NCI-H1417 treated with DMSO at 0.1 percent for 48 hours (cell line): ENCODE measurements around the gene MED20.

Source experiments
- DNase-seq: peaks from one replicate; lab custom pipeline; 2025; lab: John Stamatoyannopoulos, UW

Gene MED20

DNA sequence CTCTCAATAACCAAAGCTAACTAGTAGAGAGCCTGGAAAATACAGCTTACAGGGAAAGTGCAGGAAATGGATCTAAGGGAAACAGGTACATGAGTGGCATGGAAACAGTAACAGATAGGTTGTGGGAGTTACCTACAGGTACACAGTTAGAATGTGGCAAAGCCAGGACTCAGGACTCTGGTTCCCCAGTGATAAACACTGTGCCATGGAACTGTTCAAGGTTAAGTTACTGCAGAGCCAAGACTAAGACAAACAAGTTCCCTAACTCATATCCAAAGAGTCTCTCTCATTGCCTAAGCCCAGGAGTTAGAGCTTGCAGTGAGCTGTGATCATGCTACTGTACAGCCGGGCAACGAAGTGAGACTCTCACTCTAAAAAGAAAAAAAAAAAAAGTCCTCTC is 6.6 kb downstream of the MED20 start:
- no peak for DNase-seq

DNA sequence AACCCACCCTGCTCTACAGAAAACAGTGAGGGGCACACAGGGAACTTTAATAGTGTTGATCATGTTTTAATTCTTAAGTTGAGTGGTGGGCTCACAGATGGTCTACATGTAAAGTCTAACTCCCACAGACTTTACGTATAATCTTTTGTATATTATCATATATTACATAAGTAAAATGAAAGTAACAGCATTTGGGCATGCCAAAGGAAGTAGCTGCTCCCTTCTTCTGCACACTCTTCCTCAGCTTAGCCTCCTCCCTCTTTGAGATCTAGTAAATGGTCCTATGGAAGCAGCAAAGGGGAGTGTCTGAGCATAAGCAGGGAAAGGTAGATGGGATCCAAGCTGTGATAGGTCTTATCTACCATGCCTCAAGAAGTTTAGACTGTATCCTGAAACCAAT is 11.2 kb downstream of the MED20 start:
- DNase-seq: no peak

DNA sequence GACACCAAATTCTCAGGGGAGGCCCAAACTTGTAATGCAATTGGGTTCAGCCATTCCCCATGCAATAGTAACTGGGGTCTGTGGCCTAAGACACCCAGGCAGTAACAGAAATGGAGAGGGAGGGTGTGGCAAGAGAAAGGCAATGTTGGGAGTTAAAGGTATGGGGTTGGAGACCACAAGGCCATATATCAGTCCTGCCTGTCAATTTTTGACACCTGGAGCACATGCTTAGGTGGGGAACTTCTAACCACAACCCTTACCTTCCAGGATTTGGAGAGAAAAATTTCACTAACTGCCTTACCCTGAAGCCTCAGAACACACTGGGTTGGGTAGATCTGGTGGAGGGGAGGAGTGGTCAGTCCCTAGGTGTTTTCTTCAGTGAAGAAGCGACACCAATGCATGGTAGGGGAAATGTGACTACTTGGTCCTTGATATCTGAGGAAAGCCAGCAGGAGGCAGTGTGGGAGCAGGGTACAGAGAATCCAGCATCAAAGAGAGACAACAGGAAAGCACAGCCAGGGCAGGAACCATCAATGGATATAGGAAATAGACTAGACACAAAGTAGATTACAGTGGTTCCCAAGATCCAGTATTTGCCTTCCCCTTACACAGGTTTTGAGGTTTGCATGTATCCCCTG is 18.9 kb downstream of the MED20 start:
- DNase-seq: no peak

DNA sequence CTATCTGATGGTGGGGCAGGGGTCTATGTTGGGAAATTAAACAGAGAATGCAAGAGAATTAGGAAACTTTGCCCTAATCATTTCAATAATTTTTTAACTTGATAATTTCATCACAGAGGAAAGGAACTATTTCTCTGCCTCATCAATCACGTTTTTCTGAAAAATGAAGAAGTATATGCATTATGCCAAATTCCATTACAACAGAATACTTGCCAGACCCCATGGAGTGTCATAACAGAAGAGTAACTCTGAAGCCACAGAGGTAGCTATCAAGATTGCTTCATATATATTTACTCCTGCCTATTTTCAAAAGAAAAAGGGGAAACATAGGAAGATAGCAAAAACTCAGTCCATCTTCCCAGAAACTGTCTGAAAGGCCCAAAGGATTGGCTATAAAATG is 20.1 kb downstream of the MED20 start:
- DNase-seq: no peak

DNA sequence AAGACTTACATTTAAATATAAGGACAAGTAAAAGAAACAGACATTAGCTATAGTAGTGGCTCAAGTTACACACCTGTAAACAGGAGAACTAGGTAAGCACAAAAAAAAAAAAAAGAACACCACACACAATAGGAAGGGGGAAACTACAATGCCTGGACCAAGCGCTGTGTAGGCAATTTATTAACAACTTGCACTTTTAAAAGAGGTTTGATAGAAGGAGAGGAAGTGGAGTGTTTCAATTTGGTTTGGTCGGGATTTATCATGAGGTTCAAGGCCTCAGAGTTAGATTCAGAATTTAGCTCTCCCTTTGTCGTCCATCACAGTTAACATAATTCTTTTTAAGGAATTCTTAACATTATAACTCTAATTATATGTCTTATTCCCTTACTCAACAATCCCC is 24.7 kb downstream of the MED20 start:
- DNase-seq: no peak

DNA sequence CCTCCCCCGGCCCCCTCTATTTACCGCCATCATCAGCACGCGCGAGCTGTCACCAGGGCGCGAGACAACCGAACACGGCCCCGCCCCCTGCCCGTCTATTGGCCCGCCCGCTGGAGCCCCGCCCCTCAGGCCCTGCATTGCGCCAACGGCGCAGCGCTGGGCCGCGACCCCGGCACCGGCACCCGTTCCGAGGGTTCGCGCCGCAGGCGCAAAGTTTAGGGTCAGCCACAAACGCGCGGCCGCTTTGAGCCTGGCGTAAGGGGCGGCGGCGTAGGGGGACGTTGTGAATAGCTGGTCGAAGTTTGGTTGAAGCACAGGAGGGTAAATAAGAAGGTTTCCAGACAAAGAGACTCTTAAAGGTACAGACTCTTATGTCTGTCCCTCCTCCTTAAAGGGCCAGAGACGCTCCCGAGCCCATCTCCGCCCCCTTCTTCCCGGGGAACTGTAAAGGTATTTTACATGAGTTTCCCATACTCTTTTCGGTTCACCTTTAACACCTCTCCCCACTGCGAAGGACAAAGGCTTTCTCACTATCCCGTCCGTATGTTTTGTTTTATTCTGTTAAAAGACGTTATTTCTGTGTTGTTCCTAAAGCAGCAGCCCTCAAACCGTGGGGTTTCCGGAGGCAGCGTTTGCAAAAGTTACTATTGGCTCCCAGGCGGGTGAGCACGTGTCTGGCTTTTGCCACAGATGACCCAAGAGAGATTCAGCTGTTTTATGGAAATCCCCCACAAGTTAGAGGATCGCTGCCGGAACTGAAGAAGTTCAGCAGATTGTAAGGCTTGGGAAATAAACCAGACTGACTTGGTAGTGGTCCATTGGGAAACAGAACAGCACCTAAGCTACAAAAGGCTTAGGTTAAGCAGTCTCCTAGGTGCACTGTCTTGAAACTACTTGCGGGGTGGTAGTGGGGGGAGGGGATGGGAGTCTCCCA is 25.4 kb downstream of the MED20 start, which contains the start of gene USP49:
USP49 (minus strand) TSS at position 76 of the 934 bp plus-strand sequence. CDS start 88,392 bp downstream, outside the sequence.
- DNase-seq: peak; percentile 77

DNA sequence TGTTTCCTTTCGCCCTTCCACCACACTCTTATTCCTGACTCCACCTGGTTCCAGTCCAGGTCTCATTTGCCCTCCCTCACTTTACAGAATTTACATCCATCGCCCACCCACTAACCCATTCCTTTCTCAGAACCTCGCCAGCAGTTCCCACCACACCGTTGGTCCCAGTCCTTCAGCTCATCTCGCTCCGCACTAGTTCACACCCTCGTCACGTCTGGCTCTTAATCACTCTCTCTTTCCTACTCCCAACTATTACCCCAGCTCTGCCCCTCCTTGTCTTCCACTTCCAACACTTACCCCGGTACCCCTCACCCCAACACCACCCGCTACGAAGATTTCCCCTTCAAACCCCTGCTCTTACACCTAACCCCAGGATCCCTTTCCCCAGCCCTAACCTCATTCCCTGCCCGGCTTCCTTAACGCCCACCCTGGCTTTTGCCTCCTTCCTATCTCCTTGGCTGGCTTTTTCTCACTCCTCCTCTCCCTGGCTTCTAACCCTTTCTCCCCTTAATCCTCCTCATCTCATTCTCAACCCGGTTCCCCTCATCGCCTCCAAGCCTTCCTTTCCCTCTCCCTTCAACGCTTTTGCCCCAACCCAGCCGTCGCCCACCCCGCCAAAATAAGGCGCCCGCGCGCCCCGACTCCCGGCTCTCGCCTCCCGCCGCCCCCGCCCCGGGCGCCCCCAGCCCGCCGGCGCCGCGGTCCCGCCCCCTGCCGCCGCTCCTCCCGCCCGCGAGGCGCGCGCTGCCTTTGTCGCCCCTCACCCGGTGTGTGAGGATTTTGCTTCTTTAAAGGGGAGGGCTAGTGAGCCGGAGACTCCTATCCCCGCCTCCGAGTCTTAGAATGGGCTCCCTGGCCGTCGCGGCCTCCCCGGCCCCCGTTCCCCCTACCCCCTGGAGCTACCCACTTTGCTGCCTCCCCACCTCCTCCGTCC is 26.3 kb downstream of the MED20 start:
- DNase-seq: peak; percentile 77

DNA sequence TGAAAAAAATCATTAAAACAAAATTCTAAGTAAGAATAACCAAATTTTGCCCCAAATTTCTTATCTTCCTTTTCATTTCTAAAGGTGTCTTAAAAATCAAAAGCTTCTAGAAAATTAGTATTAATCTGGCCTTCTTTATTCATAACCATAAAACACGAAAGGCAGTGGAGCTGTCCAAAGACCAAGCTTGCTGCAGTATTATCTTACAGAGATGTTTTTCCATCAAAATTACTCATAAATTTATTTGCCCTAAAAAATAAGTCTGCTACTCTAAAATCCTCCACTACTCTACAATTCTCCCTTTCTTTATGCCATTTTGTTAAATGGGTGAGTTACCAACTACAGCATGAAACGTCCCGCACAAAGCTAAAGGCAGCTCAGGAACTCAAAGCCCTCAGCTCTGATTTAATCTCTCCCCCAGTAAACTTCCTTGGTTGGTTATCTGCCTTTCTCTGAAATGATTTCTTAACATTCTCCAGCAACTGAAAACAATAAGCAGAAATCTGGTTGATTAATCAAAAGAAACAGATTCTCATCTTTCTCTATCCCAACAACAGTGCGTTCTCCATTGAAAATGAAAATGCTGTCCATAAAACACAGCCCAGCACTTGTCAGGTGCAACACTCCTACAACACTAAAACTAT is 27.9 kb downstream of the MED20 start:
- DNase-seq: no peak

DNA sequence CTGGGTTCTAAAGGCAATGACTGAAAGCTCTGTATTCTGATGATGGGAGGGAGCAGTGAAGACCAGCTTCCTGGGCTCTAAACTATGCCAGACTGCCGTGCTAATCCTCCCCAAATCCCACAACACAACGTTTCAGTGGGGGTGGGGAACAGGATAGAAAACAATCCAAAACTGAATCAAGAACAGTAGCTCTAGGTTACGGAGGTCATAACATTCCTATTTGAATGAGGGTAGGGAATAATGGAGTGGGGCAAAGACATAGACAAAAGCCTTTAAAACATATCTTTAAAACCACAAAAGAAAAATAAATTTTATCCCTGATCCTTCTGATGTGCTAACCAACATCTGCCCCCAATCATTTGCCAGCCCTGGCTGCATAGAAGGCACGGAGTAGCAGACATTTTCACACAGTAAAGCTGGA is 33.6 kb downstream of the MED20 start:
- no peak for DNase-seq

DNA sequence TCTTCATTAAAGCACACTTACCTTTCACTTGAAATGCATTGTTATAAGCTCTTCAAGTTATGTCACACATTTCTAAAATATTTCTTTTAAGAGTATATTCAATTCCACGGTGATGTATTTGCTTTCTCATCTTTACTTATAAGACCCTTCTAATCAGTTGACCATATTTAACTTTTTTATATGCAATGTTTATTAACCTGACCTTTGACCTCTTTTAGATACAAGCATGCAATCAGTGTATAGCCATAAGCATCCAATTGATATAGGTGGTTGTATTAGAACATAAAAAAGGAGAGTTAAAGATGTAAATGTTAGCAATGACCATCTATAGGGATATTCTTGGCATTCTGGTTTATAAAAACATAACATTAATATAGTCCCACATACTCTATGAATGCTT is 35.0 kb downstream of the MED20 start:
- DNase-seq: no peak

DNA sequence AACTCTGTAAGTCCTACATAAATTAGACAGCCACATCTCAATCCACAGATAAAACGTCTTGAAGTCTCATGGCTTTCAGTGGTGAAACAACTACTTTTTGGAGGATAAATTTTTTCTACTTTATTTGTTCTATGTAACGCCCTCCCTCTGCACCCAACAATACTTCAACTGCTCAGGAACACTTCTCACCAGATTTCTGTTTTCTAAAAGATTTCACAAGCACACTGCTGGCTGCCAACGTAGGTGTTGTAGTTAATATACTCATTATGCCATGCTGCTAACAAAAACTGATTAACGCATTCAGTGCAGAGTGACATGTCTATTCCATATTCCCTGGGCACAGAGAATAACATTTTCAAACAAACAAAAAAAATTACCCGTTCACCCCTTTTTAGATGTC is 36.0 kb downstream of the MED20 start:
- DNase-seq: no peak

DNA sequence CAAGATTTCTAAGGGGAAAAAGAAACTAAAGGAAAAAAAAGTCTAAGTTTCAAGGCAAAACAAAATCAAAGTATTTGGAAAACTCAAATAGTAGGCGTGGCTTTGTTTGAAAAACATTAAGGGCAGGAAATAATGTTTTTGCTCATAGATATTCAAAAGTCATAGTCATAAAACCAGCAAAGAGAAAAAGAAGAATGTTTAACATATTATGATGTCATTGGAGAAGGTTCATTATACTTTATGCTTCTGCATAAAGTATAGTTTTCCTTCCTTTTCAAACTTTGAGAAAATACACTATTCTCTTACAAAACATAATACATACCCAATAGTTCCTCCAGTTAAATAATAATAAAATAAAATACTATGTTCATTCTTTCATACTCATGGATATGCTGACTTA is 39.4 kb downstream of the MED20 start:
- DNase-seq: no peak

DNA sequence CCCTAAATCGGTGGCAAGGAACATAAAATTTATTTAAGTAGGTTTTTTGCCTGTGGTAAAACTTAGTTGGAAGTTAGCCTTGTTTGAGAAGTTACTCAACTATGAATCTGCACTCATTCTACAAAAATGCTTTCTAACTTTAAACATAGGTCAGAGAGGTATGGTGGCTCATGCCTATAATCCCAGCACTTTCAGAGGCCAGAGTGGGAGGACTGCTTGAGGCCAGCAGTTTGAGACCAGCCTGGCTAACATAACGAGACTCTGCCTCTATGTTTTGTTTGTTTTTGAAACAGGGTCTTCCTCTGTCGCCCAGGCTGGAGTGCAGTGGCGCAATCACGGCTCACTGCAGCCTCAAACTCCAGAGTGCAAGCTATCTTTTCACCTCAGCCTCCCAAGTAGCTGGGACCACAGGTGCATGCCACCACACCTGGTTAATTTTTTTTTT is 42.0 kb downstream of the MED20 start:
- no peak for DNase-seq

DNA sequence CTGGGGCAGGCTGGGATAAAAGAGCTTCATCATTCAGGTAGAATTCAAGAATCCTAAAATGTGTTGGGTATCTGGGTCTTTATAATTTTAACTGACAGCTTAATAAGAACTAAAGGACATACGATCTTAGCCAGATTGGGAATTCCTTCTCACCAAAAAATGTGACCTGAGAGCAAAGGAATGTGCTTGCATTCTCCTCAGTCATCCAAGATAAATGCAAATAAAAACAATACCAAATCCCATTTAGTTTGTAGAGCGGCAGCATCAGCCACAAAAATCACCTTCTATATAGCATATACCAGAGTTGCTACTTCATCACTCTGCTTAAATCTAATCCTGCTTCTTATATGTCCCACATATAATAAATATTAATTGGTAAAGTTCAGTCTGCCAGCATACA is 42.7 kb downstream of the MED20 start:
- no peak for DNase-seq

DNA sequence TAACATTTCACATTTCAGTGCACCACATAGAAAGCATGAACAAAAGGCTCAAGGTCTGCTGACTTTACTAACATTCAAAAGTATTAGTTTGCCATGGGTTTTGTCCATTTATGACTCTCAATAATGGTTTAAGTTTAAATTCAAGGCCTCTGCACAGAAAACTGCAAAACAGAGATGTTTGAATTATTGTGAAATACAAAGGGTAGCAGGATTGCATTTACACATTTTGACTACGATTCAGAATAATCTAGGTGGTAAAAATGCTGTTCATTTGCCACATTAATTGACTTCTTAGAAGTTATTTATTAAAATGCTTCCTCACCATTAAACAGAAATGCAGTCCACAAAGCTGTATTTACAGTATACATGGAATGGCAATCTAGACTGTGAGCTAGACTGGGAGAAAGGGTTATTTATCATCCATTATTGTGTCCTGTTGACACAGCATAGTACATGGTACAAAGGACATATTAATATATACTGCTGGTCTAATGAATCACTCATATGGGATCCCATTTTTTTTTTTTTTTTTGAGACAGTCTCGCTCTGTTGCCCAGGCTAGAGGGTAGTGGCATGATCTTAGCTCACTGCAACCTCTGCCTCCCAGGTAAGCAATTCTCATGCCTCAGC is 43.8 kb downstream of the MED20 start:
- DNase-seq: no peak

DNA sequence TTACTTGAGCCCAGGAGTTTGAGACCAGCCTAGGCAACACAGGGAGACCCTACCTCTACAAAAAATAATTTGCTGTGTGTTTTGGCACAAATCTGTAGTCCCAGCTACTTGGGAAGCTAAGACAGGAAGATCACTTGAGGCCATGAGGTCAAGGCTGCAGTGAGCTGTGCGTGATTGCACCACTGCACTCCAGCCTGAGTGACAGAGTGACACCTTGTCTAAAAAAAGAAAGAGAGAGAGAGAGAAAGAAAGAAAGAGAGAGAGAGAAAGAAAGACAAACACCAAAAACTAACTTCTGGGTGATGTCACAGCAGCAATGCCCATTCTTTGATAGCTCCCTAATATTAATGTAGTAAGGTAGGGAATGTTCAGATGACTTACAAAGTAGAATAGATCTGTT is 46.2 kb downstream of the MED20 start:
- no peak for DNase-seq

DNA sequence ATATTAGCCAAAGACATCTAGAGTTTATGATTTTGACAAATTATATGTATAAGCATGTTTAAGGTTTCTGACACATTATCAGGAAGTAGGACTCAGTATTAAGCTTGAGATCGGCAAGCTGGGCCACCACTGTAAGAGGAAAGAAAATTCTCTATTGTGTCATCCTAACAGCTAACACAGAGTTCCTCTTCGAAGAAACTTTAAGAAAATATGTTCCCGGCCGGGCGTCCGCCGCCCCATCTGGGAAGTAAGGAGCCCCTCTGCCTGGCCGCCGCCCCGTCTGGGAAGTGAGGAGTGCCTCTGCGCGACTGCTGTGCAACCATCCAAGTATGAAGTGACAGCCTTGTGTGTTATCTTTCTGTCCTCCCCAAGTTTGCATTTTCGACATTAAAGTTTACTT is 48.8 kb downstream of the MED20 start:
- DNase-seq: no peak

DNA sequence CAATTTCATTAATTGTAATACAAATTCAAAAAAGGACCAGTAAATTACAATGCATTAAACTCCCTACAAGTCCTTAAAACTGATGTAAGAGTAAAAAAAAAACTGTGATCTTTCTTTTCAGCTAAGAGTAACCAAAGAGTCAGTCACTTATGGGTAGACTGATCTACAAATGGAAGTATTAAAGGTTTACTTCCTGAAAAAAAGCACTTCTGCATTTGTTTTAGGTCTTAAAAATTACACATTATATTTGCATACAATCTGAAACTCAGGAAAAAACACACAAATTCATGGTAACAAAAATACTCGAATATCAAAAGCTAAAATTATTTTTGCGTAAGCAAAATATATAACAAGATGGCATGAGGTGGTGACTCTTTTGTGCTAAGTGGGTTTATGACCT is 49.2 kb downstream of the MED20 start:
- no peak for DNase-seq

DNA sequence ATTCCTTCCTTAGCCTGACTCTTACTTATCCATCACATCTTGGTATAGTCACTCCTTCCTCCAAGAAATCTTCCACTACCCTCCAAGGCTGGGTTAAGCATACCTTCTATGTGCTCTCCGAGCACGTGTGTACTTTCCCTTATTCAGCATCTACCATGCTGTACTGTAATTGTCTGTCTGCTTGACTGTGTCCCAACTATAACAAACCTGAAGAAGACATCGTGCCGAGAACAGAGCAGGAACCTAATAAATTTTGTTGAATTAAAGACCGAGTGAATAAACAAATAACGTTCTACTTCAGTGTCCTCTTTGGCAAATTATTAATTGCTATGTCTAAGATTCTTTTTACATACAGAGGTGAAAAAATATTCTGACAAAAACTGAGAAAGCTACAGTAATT is 61.6 kb downstream of the MED20 start:
- no peak for DNase-seq

DNA sequence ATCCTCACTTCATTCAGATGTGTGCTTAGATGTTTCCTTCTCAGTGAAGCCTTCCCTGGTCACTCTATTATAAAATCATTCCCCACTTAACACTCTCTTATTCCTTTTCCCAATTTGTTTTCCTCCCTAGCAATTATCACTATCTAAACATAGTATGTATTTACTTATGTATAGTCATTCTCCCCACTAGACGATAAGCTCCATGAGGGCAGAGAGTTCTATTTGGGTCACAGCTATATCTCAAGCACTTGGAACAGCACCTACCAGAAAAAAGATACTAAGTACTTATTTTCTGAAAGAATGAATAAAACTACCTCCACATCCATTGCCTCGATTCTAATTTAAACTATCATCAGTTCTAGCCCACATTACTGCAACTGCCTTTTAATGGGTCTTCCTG is 62.2 kb downstream of the MED20 start:
- DNase-seq: no peak
